Mesothelial cell of epicardium (in vitro differentiated cells): Measurements from ENCODE around the gene SRC. TPM values are rescaled to one million over a fixed set of nuclear protein-coding genes. Genes with fewer than 3 reads are reported as not detected.
A peak's percentile ranks its signal among the peaks of the same experiment; 100 is the strongest.

Experiments
- DNase-seq, 2 experiments: peaks; one replicate each; pipeline ENCODE4 v3.0.0; 2021; ENCODE audit warnings: low spot score in 2 of 2; ENCODE audit not compliant: unreplicated experiment in 2 of 2
- H3K27ac Mint-ChIP-seq: 2 replicates; pipeline ENCODE4 v1.8.0; 2021; ENCODE audit warnings: mixed read lengths
- H3K27me3 Mint-ChIP-seq: 2 replicates; pipeline ENCODE4 v1.8.0; 2021; ENCODE audit warnings: low read depth, mixed read lengths
- H3K36me3 Mint-ChIP-seq: 2 replicates; pipeline ENCODE4 v1.8.0; 2021; ENCODE audit warnings: mixed read lengths
- H3K4me1 Mint-ChIP-seq: 2 replicates; pipeline ENCODE4 v1.8.0; 2021; ENCODE audit warnings: mixed read lengths
- H3K4me3 Mint-ChIP-seq: 2 replicates; pipeline ENCODE4 v1.8.0; 2021; ENCODE audit warnings: mild to moderate bottlenecking, moderate library complexity, mixed read lengths
- H3K9me3 Mint-ChIP-seq: 2 replicates; pipeline ENCODE4 v1.8.0; 2021; ENCODE audit warnings: mixed read lengths
- total RNA-seq: library from RNA; stranded (reverse); gene quantifications from 3 replicates; pipeline ENCODE4 v1.2.1, GENCODE V29; 2021
- TF ChIP-seq, protein P1 (sequence below): fragments of 200-600 bp; sonication (generic); IDR thresholded peaks from one replicate; pipeline ENCODE4 v1.5.0; 2021; ENCODE audit warnings: antibody characterized with exemption; ENCODE audit not compliant: unreplicated experiment

The SRC gene
- total RNA-seq, 1 donor from 2014 or later = 85.2 TPM

DNA sequence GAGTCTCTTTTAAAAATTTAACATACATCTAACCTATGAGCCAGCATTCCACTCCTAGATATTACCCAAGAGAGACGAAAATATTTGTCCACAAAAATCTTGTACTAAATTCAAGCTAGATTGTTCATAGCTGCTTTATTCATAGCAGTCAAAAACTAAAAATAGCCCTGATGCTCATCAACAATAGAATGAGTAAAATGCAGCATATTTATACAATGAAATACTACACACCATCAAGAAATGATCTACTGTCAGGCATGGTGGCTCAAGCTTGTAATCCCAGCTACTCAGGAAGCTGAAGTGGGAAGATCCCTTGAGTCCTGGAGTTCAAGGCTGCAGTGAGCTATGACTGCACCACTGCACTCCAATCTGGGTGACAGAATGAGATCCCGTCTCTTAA is 22.0 kb upstream of the SRC start:
- Mint-ChIP-seq H3K4me1 (peaks cover 12% of the 10 kb centered on the region), H3K4me3 (no peak overlapping the region), H3K36me3 (peaks cover 7% of the 10 kb centered on the region), H3K27ac (no peak overlapping the region), H3K27me3 (no peaks in the 10 kb centered on the region), H3K9me3 (peaks cover 10% of the 10 kb centered on the region)
- TF ChIP-seq, protein P1, sequence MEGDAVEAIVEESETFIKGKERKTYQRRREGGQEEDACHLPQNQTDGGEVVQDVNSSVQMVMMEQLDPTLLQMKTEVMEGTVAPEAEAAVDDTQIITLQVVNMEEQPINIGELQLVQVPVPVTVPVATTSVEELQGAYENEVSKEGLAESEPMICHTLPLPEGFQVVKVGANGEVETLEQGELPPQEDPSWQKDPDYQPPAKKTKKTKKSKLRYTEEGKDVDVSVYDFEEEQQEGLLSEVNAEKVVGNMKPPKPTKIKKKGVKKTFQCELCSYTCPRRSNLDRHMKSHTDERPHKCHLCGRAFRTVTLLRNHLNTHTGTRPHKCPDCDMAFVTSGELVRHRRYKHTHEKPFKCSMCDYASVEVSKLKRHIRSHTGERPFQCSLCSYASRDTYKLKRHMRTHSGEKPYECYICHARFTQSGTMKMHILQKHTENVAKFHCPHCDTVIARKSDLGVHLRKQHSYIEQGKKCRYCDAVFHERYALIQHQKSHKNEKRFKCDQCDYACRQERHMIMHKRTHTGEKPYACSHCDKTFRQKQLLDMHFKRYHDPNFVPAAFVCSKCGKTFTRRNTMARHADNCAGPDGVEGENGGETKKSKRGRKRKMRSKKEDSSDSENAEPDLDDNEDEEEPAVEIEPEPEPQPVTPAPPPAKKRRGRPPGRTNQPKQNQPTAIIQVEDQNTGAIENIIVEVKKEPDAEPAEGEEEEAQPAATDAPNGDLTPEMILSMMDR = no peak
- DNase-seq = no peak

DNA sequence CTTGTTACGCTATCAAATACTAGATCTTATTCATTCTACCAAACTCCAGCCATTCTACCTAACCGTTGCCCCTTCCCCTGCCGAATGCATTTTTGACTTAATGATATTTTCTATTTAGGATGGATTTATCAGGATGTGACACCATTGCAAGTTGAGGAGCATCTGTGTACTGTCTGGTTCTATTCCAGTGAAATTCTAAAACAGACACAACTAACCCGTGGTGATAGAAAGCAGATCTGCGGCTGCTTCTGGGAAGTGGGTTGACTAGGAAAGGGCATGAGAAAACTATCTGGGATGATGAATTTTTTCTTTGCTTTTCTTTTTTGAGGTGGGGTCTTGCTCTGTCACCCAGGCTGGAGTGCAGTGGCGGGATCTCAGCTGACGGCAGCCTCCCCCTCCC is 20.7 kb upstream of the SRC start:
- TF ChIP-seq, protein P1 = no peak
- H3K27me3 Mint-ChIP-seq = no peaks in the 10 kb centered on the region
- H3K4me1 Mint-ChIP-seq = peaks cover 7% of the 10 kb centered on the region
- no peak overlapping the region for H3K27ac Mint-ChIP-seq
- H3K4me3 Mint-ChIP-seq = no peak overlapping the region
- H3K9me3 Mint-ChIP-seq = peaks cover 10% of the 10 kb centered on the region
- H3K36me3 Mint-ChIP-seq = peaks cover 7% of the 10 kb centered on the region
- DNase-seq = no peak

DNA sequence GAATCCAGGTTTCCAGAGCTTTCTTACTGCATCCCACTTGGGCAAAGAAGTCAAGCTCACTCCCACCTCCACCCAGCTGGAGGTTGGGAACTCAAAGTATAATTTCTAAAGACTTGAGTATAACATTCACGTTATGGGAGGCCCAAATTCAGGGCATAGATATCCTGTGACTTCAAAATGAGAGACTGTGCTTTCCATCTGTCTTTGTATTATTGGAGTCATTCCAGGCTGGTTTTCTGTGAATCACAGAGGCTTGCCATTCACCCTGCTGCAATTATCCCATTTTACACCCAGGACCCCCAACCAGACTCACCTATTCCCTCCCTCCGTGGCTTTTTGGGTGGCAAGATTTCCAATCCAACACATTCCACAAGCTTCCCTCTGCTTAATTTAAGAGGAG is 19.3 kb upstream of the SRC start:
- H3K9me3 Mint-ChIP-seq = peaks cover 10% of the 10 kb centered on the region
- no peak for DNase-seq
- H3K4me3 Mint-ChIP-seq = no peak overlapping the region
- H3K36me3 Mint-ChIP-seq = peaks cover 7% of the 10 kb centered on the region
- TF ChIP-seq, protein P1 = no peak
- no peaks in the 10 kb centered on the region for H3K27me3 Mint-ChIP-seq
- H3K27ac Mint-ChIP-seq = no peak overlapping the region
- H3K4me1 Mint-ChIP-seq = peaks cover 13% of the 10 kb centered on the region

DNA sequence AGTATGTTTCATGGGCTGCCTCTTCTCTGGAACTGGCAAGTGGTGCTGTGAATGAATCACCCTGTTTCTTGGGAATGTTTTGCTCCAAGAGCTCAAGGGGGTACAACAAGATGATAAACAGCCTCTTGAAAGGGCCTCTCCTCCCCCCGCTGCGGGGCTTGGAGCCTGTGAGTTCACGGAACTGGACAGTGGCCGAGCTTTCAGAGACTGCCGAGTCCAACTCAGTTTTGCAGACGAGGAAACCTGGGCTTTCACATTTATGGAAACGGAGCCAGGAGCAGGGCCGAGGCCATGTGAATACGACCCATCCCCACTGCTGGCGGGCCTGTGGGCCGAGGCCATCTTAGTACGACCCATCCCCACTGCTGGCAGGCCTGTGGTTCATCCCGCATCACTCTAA is 18.2 kb upstream of the SRC start:
- no peak for DNase-seq
- peak overlapping the region; percentile 6 for H3K27ac Mint-ChIP-seq
- peaks cover 4% of the 10 kb centered on the region for H3K36me3 Mint-ChIP-seq
- peaks cover 4% of the 10 kb centered on the region for H3K9me3 Mint-ChIP-seq
- H3K27me3 Mint-ChIP-seq = no peaks in the 10 kb centered on the region
- H3K4me1 Mint-ChIP-seq = peaks cover 23% of the 10 kb centered on the region
- TF ChIP-seq, protein P1 = no peak
- no peak overlapping the region for H3K4me3 Mint-ChIP-seq

DNA sequence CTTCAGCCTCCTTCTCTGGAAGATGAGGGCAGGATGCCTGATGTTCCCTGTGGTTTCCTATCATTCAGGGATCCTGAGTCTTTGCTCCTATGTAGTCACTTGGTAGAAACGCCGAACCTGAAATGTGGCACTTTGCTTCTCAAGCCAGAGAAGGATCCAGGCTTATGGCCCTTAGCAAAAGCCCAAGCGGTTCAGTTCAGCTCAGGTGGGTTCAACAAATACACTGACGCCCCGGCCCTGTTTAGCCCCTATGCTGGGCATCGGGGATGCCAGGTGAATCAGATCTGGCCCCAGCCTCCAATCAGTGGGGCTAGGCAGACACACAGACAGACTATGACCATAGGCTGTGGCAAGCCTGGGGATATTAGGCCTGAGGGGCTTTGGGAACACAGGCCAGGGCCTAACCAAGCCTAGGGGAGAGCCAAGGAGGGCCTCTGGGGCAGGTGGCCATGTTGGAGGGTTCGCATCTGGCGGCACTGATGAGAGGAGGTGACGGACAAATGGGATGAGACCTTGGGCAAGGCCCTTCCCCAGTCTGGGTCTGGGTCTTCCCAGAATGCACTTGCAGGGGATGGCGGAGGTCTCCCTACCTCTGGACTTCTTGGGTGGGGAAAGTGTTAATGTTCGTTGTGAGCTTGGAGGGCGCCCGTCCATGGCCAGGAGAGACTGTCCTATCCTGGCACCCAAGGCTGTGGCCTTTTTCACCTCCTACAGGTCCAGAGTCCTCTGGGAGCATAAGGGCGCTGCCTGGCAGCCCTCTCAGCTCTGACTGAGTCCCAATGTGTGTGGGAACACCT is 17.6 kb upstream of the SRC start:
- Mint-ChIP-seq H3K27me3 (no peaks in the 10 kb centered on the region), H3K36me3 (no peaks in the 10 kb centered on the region), H3K9me3 (no peaks in the 10 kb centered on the region), H3K4me1 (peaks cover 23% of the 10 kb centered on the region), H3K4me3 (no peak overlapping the region), H3K27ac (no peak overlapping the region)
- no peak for DNase-seq
- TF ChIP-seq, protein P1 = no peak
